ENCODE data around the gene RPGR. TPM values are rescaled to one million over a fixed set of nuclear protein-coding genes. Genes with fewer than 3 reads are reported as not detected.

The RPGR gene
- total and polyA plus RNA-seq, 2 experiments from 2014 or later = 7.4 to 36.3 TPM

DNA sequence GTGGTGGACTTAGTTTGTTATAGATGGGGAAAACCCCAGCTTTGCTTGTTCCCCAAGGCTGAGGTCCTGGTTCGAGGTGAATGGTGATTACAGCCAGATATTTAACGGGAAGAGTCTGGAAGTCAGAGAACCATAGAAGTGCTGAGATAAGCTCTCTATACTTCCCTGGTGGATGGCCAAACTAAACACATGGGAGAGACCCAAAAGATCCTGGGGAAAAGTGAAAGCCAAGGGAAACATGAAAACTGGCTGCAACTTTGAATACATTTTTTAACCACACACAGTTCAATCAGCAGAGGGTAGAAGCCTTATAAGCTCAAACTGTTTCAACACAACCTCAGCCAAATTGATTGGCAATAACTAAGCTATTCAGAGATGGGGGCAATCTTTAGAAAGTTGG lies 77.3 kb downstream of the RPGR start:
- H3K9me2 ChIP-seq (ENCODE audit: insufficient read depth) = no peaks in the 10 kb centered on the region
- Mint-ChIP-seq H3K9me3 (no peaks in the 10 kb centered on the region), H3K4me3 (no peak overlapping the region), H3K36me3 (ENCODE audit: low read depth) (no peaks in the 10 kb centered on the region), H3K27ac (no peak overlapping the region), H3K27me3 (ENCODE audit: insufficient read depth, low read depth, poor library complexity) (no peaks in the 10 kb centered on the region), H3K4me1 (no peaks in the 10 kb centered on the region)
- DNase-seq (ENCODE audit: low spot score) = no peak
- no peak overlapping the region for H3K4me2 ChIP-seq
- H3K79me2 ChIP-seq (replicated peaks; ENCODE audit: insufficient read depth) = no peaks in the 10 kb centered on the region
- no peak overlapping the region for H3K27ac ChIP-seq (ENCODE audit: low read depth)
- TF ChIP-seq ZNF462 (CRISPR knock-in tag; IDR thresholded peaks at IDR 0.05) = no peak
- no peak for TF ChIP-seq EZH2 (IDR thresholded peaks at IDR 0.05; ENCODE audit: low read depth, unreplicated experiment)
- TF ChIP-seq NANOG (IDR thresholded peaks at IDR 0.05; ENCODE audit: borderline replicate concordance) = no peak
- TF ChIP-seq CREB1 (CRISPR knock-in tag; IDR thresholded peaks at IDR 0.05; ENCODE audit: low read depth) = no peak
- TF ChIP-seq POLR2AphosphoS5 (IDR thresholded peaks at IDR 0.05; ENCODE audit: low read depth) = no peak
- H2AFZ ChIP-seq = no peak overlapping the region
- no peak for ATAC-seq
- H3K4me3 ChIP-seq = no peak overlapping the region
- no peaks in the 10 kb centered on the region for H3K27me3 ChIP-seq (ENCODE audit: insufficient read depth)
- H3K36me3 ChIP-seq (ENCODE audit: insufficient read depth) = no peaks in the 10 kb centered on the region
- H3F3A ChIP-seq (replicated peaks; ENCODE audit: low read depth) = no peaks in the 10 kb centered on the region
- H3K4me1 ChIP-seq (ENCODE audit: insufficient read depth) = no peaks in the 10 kb centered on the region
- H4K20me1 ChIP-seq (replicated peaks; ENCODE audit: insufficient read depth) = no peaks in the 10 kb centered on the region

- Mint-ChIP-seq H3K4me3 (no peak overlapping the region), H3K4me1 (no peaks in the 10 kb centered on the region), H3K27me3 (ENCODE audit: insufficient read depth, low read depth, poor library complexity) (no peaks in the 10 kb centered on the region), H3K27ac (no peak overlapping the region), H3K36me3 (ENCODE audit: low read depth) (no peaks in the 10 kb centered on the region), H3K9me3 (no peaks in the 10 kb centered on the region)
- Histone ChIP-seq H4K20me1 (replicated peaks; ENCODE audit: insufficient read depth) (no peaks in the 10 kb centered on the region), H2AFZ (no peak overlapping the region), H3F3A (replicated peaks; ENCODE audit: low read depth) (no peaks in the 10 kb centered on the region), H3K27ac (ENCODE audit: low read depth) (no peak overlapping the region), H3K27me3 (ENCODE audit: insufficient read depth) (no peaks in the 10 kb centered on the region), H3K9me2 (ENCODE audit: insufficient read depth) (no peaks in the 10 kb centered on the region), H3K4me3 (no peak overlapping the region), H3K4me1 (ENCODE audit: insufficient read depth) (no peaks in the 10 kb centered on the region), H3K36me3 (ENCODE audit: insufficient read depth) (no peaks in the 10 kb centered on the region), H3K4me2 (no peak overlapping the region), H3K79me2 (replicated peaks; ENCODE audit: insufficient read depth) (no peaks in the 10 kb centered on the region)
- no peak for ATAC-seq
- DNase-seq (ENCODE audit: low spot score) = no peak
- TF ChIP-seq ZNF462 (CRISPR knock-in tag; IDR thresholded peaks at IDR 0.05) = no peak
- TF ChIP-seq EZH2phosphoT487 (IDR thresholded peaks at IDR 0.05; ENCODE audit: unreplicated experiment) = no peak
- no peak for TF ChIP-seq POLR2AphosphoS5 (IDR thresholded peaks at IDR 0.05; ENCODE audit: low read depth)
- TF ChIP-seq STAT1 (IDR thresholded peaks at IDR 0.05; ENCODE audit: unreplicated experiment) = no peak
- no peak for TF ChIP-seq JUNB (IDR thresholded peaks at IDR 0.05; ENCODE audit: unreplicated experiment)
Observed at GRCh38 chrX:38247051-38247450, 80.3 kb downstream of the RPGR start.
